ENCODE data around the gene RTN4R.
"Not testable (repeated sequence)": the region's sequence is repeated elsewhere in the genome, so short reads cannot be mapped to it uniquely, and the experiment has no call there.

The RTN4R gene

GRCh38 chr22:20286784-20287423, 18.8 kb upstream of the RTN4R start:
- DNase-seq (ENCODE audit: low read depth): not testable (repeated sequence)

- DNase-seq (ENCODE audit: low read depth): not testable (repeated sequence)
Observed at GRCh38 chr22:20286312-20286660, 18.2 kb upstream of the RTN4R start.

- DNase-seq (ENCODE audit: low read depth): peak; percentile 80
Observed at GRCh38 chr22:20285473-20286311, 17.6 kb upstream of the RTN4R start.

DNA sequence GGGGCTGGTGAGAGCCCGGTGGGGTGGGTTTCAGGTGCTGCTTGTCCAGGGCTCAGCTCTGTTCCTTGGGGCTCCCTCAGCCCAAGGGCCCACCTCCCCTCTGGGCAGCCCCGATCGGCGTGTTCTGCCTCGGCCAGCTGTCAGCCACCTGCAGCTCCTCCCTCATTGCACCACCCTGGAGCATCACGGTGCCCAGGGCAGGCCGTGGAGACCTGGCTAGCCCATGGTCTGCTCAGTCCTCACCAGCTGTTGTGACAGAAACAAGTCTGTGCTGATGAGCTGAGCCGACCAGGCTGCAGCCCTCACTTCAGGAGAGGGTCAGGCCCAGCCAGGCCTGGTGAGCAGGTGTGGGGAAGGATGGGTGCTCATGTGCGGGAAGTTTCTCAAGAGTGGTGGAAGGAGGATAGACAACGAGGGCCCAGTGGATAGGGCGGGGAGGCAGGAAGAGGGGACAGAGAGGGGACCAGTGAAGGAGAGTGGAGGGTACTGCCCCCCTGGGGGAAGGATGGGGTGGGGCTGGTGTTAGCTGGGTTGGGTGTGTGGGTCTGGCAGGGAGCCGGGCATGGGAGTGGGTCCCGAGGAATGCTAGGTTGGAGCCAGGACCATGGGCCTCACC, 16.5 kb upstream of the RTN4R start:
- no peak for DNase-seq (ENCODE audit: low read depth)

GRCh38 chr22:20283674-20284066, 15.6 kb upstream of the RTN4R start:
- no peak for DNase-seq (ENCODE audit: low read depth)

- no peak for DNase-seq (ENCODE audit: low read depth)
Observed at GRCh38 chr22:20282901-20283673, 15.0 kb upstream of the RTN4R start.

DNA sequence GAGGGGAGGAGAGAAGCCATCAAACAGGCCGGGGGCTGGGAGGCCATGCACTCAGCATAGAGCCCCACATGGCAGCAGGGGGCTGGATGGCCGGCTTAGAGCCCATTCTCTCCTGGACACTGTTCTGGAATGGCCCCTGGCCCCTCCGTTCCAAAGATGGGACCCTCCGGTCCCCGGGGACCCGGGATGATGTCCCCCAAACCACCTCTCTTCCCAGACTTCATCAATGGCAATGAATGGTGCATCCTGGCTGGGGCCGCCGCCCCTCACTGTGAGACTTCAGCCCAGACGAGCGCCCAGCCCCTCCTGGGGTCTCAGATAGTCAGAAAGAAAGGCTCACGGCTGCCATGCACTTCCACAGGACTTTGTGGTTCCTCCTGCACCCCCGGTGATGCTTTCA, 13.8 kb upstream of the RTN4R start:
- no peak for DNase-seq (ENCODE audit: low read depth)

- DNase-seq (ENCODE audit: low read depth): not testable (repeated sequence)
Observed at GRCh38 chr22:20281473-20281872, 13.4 kb upstream of the RTN4R start.

DNA sequence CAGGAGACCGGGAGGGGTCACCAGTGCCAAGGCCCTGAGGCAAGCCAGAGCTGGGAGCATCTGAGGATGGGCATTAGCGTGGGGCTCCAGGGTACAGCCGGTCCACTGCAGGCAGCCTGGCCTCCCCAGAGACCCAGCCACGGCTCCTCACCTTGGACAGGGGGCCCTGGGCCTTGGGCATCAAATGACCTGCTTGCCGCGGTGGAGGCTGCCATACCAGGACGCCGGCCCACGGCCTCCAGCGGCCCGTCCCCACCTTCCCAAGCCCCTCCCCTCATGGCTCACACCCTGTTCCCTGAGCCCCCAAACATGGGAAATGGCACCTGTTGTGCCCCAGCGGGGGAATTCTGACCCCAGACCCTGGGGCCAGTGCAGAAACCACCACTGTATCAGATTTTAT, 12.7 kb upstream of the RTN4R start:
- DNase-seq (ENCODE audit: low read depth): no peak

- DNase-seq (ENCODE audit: low read depth): not testable (repeated sequence)
Observed at GRCh38 chr22:20280163-20280562, 12.0 kb upstream of the RTN4R start.

DNA sequence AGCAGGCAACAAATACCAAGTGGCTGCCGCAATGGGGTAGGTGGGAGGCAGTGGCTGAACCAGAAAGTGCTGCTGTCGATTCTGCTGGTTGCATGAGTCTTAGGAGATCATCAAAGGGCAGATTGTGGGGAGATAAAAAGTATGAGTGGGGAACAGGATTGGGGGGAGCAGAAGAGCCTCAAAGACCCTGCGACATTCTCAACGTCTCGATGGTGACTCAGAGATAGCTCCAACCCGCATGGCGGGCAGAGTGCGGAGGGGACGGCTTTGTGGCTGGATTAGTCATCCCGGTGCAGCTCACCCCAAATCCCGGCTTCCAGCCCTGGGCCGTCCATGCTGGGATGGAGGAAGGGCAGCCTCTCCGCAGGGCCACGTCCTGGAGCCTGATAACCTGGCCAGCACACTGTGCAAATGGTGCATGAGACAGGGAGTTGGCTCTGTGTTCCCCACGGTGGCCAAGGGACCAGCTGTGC, 11.6 kb upstream of the RTN4R start:
- DNase-seq (ENCODE audit: low read depth): no peak

- DNase-seq (ENCODE audit: low read depth): not testable (repeated sequence)
Observed at GRCh38 chr22:20278726-20279490, 10.8 kb upstream of the RTN4R start.

- not testable (repeated sequence) for DNase-seq (ENCODE audit: low read depth)
Observed at GRCh38 chr22:20277936-20278635, 10.0 kb upstream of the RTN4R start.

- no peak for DNase-seq (ENCODE audit: low read depth)
Observed at GRCh38 chr22:20276468-20276867, 8.3 kb upstream of the RTN4R start.

GRCh38 chr22:20275836-20276235, 7.7 kb upstream of the RTN4R start:
- no peak for DNase-seq (ENCODE audit: low read depth)

DNA sequence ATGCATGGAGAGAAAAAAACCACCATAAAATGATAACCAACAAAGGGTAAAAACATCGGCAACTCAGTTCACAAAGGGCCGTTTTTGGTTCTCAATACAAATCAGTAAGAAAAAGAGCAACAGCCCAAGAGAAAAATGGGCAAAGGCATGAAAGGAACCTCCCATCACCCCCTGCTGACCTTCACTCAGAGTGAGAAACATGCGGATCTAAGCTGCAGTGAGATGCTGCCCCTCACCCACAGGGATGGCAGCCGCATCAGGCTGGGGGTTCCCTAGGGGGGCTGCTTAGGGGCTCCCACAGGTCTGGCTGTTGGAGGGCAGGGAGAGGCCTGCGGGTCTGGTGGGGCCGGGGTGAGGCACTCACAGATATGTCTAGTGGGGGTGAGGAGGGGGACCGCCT, 7.2 kb upstream of the RTN4R start:
- not testable (repeated sequence) for DNase-seq (ENCODE audit: low read depth)

- not testable (repeated sequence) for DNase-seq (ENCODE audit: low read depth)
Observed at GRCh38 chr22:20274374-20274773, 6.3 kb upstream of the RTN4R start.

DNA sequence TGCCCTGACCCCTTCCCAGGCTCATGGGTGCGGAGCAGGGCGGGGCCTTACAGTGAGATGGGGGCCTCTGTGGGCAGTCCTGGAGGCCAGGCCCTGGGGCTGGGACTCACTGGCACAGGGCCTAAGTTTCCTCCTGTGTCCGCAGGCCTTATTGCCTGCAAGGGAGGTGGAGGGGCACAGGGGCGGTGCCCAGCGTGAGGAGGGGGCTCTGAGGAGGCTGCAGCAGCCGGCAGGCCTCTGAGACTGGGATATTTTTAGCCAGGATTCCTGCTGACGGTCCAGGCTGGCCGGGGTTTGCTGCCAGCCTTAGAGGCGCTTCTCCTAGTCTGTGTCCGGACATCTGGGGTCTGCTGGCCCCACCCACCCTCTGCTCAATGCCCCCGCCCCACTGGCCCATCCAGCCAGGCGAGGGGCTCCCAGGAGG, 5.7 kb upstream of the RTN4R start:
- no peak for DNase-seq (ENCODE audit: low read depth)

DNA sequence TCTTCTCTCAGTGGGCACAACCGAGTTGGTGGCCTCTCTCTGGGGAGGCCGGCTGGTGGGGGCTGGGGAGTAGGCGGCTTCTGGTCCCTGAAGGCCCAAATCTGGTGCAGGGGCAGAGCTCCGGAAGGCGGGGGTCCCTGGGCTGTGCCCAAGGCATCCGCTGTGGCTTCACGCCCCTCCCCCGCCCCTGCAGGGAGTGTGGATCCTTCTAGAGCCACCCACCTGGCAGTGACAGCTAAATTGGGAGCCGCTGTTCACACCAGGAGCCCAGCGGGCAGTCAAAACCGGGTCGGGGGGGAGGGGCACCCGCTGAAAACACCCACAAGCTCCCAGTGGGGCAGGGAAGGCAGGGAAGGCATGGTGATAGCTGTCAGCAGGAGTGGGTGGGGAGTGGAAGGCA, 4.6 kb upstream of the RTN4R start:
- DNase-seq (ENCODE audit: low read depth): no peak

- DNase-seq (ENCODE audit: low read depth): no peak
Observed at GRCh38 chr22:20272174-20272573, 4.1 kb upstream of the RTN4R start.
